ENCODE results near the gene SGCD.
"Not testable (repeated sequence)": the region's sequence is repeated elsewhere in the genome, so short reads cannot be mapped to it uniquely, and the experiment has no call there.

The SGCD gene

DNA sequence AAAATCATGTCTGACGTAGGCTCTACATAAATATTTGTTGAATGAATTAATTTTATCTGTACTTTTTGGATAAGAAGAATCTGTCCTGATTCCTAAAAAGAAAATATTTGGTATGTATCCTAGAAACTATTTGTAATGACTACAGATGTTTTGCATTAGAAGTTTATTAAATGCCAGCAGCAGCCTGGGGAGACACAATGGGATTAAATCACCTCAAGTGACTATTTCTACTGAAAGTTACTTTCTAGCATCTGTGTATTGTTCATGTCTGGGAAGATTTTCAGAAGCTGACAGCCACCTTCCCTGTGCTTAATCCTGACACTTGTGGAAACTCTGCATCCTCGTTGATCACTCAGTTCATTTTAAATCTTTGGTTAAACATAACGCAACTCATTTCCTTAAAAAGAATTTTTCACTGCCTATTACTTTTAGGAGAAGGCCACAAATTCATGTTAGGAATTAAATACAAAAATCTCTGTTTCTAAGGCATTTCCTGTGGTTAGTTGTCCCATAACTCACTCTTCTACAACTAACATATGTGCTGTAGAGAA, 313.8 kb downstream of the SGCD start:
- no peak for DNase-seq (ENCODE audit: low spot score)

DNA sequence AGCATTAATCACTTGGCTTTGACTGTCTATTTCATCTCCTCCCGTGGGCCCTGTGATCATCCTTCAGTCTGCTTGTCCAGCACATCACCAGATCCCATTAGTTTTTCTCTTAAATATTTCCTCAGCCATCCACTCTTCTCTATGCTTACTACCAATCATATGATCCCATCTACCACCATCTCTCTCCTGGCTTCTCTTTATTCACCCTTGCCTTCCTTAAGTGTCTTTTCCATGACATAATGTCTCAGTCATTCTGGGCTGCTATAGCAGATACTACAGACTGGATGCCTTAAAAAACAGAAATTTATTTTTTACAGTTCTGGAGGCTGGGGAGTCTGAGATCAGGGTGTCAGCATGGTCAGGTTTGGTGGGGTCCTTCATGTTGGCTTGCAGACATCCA, 314.7 kb downstream of the SGCD start:
- no peak for DNase-seq (ENCODE audit: low spot score)

DNA sequence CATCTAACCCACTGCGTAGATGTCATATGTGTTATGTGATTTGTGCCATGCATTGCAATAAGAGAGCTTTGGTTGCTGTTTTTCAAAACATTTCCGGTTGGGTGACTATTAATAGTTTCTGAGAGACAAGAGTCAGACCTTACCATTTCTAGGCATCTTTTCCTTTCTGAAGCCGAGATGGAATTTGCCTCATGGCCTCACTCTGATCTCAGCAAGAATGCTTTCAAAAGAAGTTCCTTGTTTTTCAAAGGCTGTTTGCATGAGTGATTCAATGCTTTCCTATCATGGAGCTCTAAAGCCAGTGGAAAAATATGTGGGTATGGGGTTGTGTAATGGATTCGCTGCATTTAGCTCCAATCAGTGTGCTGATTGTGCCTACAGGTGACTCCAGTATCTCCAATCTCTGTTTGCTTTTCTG, 320.1 kb downstream of the SGCD start:
- no peak for DNase-seq (ENCODE audit: low spot score)

DNA sequence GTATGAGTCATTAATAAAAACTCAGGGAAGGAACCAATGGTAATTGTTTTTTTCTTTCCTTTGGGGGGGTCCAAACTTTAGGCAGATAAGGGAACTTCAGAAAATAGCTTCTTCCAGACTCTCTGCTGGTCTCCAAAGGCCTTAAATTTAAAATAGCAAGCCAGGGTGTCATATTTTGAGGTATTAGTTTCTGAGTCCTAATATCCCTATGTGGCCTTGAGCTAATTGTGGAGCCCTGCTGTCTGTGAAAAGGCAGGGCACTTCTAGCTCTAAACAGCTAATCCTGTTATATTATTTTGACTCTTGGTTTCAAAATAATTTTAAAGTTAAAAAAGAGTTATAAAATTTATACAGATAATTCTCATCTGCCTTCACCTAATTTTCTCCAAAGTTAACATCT, 327.5 kb downstream of the SGCD start:
- DNase-seq (ENCODE audit: low spot score): no peak

DNA sequence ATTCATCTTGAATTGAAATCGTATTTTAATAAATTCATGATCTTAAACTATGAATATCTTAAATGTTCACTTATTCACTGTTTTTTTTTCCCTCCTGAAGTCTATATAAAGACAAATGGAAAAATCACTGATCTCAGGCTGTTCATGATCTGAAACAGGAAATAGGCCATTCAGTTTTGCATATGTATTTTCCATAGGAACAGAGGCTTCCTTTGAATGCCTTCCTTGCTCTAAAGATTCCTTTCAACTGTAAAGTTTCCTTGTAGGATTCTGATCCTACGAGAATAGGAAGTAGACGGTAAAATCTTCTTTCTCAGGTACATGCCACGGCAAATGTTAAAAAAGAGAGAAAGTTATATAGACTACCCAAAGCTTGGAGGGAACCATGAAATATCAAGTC, 328.8 kb downstream of the SGCD start:
- DNase-seq (ENCODE audit: low spot score): no peak

DNA sequence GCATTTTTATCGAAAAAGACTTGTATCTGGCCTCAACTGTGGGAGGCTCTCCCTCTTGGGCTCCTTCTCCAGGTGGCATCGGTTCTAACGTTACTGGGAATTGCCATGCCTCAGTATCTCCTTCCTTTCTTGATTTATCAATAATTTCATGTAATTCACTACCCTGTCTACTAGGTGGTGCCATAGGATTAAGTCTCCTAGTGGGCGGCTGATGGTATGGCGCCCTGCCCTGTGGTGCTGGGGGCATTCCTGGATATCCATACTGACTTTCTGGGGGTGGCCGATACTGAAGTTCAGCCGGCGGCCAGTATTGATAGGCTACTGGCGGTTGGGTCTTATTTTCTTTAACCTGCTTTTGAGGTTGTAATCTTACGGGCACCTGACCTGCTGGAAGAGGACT, 337.9 kb downstream of the SGCD start:
- DNase-seq (ENCODE audit: low spot score): not testable (repeated sequence)

DNA sequence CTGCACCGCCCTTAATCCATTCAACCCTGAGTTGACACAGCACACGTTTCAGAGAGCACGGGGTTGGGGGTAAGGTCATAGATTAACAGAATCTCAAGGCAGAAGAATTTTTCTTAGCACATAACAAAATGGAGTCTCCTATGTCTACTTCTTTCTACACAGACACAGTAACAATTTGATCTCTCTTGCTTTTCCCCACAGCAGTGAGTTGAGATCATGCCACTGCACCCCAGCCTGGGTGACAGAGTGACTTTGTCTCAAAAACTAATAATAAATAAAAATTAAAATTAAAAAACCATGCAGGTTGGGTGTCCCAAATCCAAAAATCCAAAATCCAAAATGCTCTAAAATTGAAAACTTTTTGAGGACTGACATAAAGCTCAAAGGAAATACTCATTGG, 339.7 kb downstream of the SGCD start:
- DNase-seq (ENCODE audit: low spot score): not testable (repeated sequence)

DNA sequence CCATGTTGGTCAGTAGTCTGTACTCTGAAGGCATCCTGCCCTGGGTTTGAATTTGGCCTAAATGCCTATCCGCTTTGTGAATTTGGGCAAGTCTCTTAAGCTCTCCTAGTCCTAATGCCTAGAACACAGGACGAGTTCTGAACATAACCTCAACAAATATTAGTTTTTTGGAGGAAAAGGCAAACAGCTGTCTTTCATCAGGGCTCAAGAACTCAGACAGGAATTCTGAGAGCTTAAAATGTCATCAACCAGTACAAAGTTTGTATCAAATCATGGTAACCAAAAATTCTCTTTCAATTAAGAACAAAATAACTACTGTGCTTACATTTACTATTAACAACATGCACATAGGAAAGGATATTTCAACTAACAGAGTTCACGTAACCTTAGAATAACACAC, 340.7 kb downstream of the SGCD start:
- no peak for DNase-seq (ENCODE audit: low spot score)

DNA sequence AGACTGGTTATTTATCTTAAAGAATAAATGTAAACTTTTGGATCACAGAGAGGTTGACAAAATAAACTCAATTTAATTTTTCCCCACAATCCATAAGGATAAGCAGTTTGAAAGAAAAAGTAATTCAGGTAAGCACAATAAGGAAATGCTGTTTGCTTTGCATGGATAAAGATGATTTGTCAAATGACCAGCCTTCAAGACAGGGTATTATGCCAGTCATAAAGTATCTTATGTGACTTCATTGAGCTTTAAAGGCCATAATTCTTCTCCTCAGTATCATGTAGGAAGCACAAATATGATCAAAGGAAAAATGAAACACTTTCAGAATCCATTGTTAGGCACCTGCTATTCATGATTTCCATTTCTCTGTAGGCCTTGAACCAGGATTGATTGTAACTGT, 342.5 kb downstream of the SGCD start:
- no peak for DNase-seq (ENCODE audit: low spot score)

DNA sequence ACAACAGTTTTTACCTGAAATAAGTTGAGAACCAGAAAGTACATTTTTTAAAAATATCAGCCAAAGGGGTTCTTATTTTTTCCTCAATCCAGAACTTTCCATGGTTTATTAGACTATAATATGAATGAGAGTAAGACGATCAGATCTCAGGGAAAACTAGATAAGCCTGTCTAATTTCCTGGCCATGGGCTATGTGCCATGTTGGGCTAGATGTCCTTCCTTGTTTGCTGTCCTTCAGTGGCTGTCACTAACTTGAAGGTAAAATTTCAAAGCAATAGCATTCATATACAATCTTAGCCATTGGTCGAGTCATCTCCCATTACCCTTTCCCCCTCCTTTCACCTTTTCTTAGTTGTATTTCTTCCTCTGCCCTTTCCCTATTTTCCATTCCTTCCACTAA, 343.7 kb downstream of the SGCD start:
- DNase-seq (ENCODE audit: low spot score): no peak

DNA sequence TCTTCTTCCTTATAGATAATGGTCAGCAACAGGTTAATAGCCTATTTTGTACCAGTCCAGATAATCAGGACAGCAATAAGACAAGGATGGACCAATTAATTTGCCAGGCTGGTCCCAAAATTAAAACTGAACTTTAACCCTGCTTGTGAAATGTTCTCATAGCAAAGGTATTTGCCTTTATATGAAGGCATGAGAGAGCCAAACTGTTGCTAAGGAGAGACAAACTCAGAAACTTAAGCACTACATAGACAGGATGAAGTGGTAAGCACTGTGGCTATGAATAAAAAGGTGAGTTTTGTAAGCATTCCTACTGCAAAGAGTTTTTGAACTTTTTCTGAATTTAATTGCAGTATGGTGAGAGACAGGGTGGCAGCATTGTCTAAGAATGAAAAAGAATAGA, 348.4 kb downstream of the SGCD start:
- no peak for DNase-seq (ENCODE audit: low spot score)

DNA sequence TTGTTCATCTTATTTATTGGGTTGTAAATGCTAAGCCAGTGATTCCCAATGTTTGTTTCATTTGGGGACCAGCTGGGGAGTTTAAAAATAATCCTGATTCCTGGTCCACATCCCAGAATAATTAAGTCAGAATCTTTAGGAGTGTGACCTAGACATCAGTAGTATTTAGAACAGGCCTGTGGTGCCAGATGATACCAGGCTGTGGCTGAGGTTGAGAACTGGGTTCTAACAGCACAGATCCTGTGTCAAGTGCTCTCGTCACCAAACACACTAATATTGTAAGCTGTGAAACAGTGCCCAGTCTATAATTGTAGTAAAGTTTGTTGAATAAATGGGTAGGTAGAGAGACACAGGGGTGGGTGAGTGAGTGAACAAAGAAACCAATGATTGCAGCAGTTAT, 351.0 kb downstream of the SGCD start:
- no peak for DNase-seq (ENCODE audit: low spot score)

DNA sequence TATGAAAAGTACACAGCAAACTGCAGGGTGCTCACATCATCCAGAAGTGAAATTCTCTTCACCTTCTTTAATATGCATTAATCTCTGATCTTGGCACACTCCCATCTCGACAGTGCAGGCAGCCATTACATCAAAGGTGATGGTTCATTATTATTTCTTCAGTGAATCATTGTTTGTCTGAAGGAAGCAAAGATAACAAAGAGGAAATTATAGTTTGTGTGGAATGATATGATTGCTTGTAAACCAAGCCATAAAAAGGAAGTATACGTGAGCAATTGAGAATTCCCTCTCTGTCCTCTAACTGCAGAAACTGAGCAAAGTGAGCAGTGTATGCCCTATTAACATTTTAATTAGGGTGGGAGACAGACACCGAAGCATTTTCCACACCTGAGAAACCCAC, 351.5 kb downstream of the SGCD start:
- no peak for DNase-seq (ENCODE audit: low spot score)

DNA sequence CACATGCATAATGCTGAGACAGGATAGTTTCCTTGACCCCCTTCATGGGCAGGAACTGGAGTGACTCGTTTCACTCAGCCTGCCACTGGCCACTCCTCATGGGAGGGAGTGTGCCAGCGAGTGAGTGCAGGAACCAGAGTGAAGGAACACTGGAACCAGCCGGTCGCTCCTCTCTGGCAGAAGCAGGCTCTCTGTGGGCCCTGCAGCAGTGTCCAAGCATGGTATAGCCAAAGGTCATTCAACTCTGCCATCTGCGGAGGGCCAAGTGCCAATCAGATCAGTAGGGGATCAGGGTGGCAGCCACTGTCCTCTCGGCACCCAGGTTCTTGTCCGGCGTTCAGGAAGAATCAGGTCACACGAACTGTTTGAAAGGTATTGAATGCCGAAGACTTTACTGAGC, 353.9 kb downstream of the SGCD start:
- no peak for DNase-seq (ENCODE audit: low spot score)

DNA sequence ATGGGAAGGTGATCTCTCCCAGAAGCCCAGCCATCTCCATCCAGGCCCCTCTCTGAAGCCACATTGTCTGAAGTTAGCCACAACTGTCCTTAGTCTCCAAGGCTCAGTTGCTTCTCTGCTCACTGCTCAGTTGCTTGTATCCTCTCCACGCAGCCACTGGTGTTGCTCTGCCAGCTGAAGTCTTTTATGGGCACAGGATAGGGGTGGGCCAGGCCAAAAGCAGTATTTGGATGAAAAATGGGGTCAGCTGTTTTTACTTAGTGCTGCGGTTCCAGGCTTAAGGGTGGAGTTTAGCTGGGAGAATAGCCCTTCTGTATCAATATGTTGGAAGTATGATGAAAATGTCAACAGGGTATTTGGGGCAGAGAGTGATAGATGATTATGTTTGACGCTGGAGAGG, 354.3 kb downstream of the SGCD start:
- DNase-seq (ENCODE audit: low spot score): no peak

DNA sequence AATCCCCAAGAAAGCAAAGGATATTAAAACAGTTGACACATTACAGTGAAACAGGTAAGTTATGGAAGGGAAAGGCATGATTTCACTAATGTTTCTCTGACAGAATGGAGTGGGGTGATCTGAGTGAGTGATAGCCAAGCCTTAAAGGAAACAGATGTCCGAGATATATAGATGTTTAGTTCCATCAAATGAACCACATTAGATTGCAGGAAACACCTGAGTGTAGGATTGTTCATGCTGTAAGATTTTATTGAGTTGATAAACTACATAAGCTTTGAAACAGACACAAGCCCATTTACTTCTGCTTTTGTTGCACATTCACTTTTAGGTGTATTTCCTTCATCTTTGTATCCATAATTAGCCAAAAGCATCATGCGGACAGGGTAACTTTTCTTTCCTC, 356.0 kb downstream of the SGCD start:
- no peak for DNase-seq (ENCODE audit: low spot score)

DNA sequence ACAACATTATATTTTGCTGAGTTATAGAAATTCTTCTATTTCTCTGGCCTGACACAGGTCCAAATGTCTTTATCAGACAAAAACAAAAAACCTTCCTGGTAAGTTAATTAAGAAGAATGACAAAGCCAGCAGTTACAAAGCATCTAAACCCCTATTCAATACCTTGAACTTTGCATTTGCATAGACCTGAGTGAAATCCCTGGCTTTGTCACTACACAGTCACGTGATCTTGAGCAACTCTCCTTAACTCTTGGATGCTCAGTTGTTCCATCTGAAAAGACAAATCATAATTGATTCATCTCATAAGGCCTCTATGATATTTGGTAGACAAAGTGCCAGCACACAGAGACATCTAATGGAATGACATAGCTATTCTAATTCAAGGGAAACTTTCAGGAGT, 356.5 kb downstream of the SGCD start:
- no peak for DNase-seq (ENCODE audit: low spot score)

DNA sequence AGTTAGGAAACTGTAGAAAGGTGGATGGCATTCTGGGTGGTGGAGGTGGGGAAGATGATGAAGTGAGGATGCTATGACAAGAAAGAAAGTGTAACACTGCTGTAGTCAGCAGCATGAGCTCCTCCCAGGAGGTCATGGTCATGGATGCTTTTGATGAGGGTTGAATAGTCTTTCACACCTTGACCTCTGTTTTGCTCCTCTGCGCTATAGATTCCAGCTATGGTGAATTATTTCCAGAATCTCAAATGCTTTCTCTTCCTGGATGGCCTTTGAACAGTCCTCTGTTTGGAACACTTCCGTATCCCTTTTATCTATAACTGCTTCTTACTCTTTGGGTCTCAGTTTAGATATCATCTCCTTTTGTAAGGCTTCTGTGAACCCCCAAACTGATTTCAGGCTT, 357.3 kb downstream of the SGCD start:
- DNase-seq (ENCODE audit: low spot score): no peak

DNA sequence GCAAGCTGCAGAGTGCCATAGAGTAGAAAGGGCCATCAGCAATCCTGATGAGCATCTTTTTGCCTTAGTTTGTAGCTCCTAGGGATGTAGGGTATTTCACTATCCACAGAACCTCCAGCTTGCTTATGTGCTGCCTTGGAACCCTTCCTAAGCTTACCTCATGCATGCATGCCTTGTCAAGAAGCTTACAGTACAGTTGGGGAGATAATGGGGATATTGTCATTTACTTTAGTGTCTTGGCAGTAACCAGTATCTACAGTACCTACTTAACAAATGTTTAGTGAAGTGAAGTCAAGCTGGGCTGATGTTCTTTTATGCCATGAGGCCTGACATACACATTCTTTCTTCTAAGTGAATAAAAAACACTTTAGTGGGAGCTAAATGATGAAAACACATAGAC, 358.5 kb downstream of the SGCD start:
- DNase-seq (ENCODE audit: low spot score): no peak

DNA sequence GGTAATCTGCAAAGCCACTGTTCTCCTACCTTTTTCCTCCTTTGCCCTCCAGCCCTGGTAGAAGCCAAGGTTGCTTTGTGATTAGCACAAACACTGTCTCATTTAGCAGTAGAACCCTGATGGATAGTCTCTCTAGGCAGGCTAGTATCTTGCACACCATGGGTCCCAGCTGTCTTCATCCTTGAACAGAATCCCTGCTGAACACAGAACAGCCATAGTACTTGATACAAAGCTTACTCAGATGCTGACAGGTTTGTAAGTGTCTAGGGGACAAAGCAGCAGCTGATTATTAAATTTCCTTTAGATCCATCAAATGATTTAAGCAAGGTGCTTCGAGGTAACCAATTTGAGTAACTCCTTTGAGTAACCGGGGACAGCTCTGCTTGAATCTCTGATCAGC, 359.4 kb downstream of the SGCD start:
- no peak for DNase-seq (ENCODE audit: low spot score)

DNA sequence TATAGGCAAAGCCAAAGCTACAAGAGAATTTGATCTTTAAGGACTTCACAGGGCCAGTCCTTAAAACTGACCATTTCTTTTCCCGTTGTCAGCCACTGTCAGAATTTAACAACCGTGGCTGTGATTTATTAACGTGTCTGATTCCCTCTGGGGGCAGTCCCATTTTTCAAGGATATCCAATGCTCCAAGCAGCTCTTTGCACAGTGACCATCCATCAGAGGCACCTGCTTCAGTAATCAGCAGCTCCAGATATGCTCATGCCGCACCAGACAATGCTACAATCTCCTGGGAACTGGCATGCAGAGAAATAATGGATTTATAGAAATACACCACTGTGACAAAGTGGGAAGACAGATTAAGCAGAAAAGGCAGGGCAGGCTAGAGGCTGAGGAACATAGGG, 359.8 kb downstream of the SGCD start:
- no peak for DNase-seq (ENCODE audit: low spot score)

DNA sequence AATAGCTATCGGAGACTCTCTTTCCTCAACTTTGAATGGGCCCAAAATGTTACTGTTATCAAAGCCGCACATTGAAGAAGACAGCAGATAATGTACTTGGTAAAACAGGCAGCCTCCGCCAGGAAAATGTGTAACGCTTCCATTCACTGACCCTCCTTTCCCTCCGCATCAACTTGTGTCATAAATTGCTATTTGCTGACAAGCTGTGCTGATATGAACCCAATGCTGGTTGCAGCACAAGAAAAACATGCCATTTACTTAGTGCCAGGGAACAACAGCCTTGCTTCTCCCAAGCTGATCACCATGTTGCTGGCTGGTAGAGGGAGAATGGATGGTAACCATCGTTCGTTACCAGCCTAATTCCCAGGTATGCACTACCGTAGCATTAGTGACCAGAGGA, 360.6 kb downstream of the SGCD start:
- DNase-seq (ENCODE audit: low spot score): no peak

DNA sequence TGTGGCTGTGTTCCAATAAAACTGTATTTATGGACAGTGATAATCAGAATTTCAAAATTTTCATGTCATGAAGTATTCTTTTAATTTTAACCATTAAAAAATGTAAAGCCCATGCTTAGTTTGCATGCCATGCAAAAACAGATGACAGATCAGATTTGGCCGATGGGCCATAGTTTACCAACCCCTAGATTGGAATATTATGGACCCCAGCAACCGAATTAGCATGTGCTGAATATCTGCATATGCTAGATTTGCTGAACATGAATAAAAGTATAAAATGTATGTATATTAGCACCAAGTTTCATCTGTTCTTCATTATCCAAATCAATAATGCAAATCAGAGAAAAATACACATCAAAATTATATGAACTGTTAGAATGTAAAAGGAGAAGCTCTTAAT, 364.6 kb downstream of the SGCD start:
- no peak for DNase-seq (ENCODE audit: low spot score)

DNA sequence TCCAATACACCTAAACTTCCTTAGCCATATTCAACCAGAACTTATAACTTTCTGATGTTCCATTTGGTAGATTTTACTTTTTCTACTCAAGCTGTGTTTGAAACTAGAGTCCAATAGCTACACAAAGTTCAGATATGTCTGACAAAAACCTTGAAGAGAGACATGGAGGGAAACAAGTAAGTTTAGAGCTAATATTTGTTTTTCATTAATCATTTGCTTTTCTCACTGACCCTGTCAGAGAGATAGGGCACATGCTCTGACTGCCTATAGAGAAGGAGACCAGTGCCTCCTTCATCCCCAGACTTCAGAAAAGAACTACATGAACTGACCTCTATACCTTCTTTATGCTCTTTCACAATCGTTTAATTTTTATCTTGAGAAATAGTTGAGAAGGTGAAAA, 366.1 kb downstream of the SGCD start:
- no peak for DNase-seq (ENCODE audit: low spot score)

DNA sequence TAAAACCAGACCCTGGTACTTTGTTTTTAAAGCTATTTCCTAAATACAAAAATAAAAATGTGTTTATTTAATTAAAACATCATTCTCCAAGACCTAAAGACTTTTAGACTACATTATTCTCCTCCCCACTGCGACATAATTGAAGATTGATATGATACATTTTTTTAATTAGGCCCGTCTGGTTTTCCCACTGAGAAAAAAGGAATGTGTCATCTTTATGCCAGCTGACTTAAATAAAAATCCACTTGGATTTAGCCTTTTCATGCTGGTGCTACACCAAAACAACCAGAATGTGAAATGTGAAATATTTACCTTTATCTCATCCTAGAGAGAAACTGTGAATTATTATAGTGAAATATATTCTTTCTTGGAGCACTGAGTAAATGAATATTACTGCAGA, 367.6 kb downstream of the SGCD start:
- DNase-seq (ENCODE audit: low spot score): no peak

Data from kidney capillary endothelial cell (primary cell).